Caco-2 (cell line): ENCODE results near the gene PMVK. TPM values are rescaled to one million over a fixed set of nuclear protein-coding genes. Genes with fewer than 3 reads are reported as not detected.

ENCODE experiments used
- BruUV-seq: library from RNA; stranded (reverse); fragments of 400-500 nt; replicated peaks from 2 replicates; lab custom pipeline; 2021; lab: Mats Ljungman, UMichigan
- CTCF ChIA-PET: fragments of 300-600 bp; sonication (Branson Sonifier 250); formaldehyde crosslinking; loops from one replicate; lab custom pipeline; 2022; ENCODE audit warnings: antibody characterized with exemption; lab: Charles Lee
- POLR2A ChIA-PET: fragments of 300-600 bp; sonication (Branson Sonifier 250); formaldehyde crosslinking; loops from one replicate; lab custom pipeline; 2022; ENCODE audit warnings: antibody characterized with exemption; lab: Charles Lee
- DNase-seq, 2 experiments: peaks; one replicate each; pipeline versions ENCODE4 v3.0.0 to v3.0.0-alpha.2; 2020 to 2022
- H3K27me3 ChIP-seq: replicated peaks from 2 replicates; pipeline ENCODE4 v1.6.0; 2011; ENCODE audit warnings: low read length; ENCODE audit not compliant: control insufficient read depth, insufficient read depth
- H3K36me3 ChIP-seq: 2 replicates; pipeline ENCODE4 v1.5.1; 2011; ENCODE audit warnings: low read length; ENCODE audit not compliant: control insufficient read depth, insufficient read depth
- H3K4me1 ChIP-seq: fragments of 250-450 bp; sonication (Bioruptor Pico); 2 replicates; pipeline ENCODE4 v1.5.1; 2020; ENCODE audit warnings: mild to moderate bottlenecking
- H3K4me3 ChIP-seq: 2 replicates; pipeline ENCODE4 v1.5.1; 2011; ENCODE audit warnings: low read depth, mild to moderate bottlenecking, control low read depth, low read length
- H3K9me3 ChIP-seq: fragments of 250-450 bp; sonication (Bioruptor Pico); 2 replicates; pipeline ENCODE4 v1.5.1; 2020; ENCODE audit warnings: mild to moderate bottlenecking, moderate library complexity
- H3K27ac Mint-ChIP-seq: one replicate; pipeline ENCODE4 v1.8.0; 2022; ENCODE audit warnings: mixed read lengths; ENCODE audit not compliant: unreplicated experiment
- H3K27me3 Mint-ChIP-seq: one replicate; pipeline ENCODE4 v1.8.0; 2022; ENCODE audit warnings: mixed read lengths; ENCODE audit not compliant: insufficient read depth, unreplicated experiment
- H3K36me3 Mint-ChIP-seq: one replicate; pipeline ENCODE4 v1.8.0; 2022; ENCODE audit warnings: mild to moderate bottlenecking, mixed read lengths; ENCODE audit not compliant: insufficient read depth, unreplicated experiment
- H3K4me1 Mint-ChIP-seq: one replicate; pipeline ENCODE4 v1.8.0; 2022; ENCODE audit warnings: low read depth, mixed read lengths; ENCODE audit not compliant: unreplicated experiment
- H3K4me3 Mint-ChIP-seq: one replicate; pipeline ENCODE4 v1.8.0; 2022; ENCODE audit warnings: mild to moderate bottlenecking, moderate library complexity, mixed read lengths; ENCODE audit not compliant: unreplicated experiment
- H3K9me3 Mint-ChIP-seq: one replicate; pipeline ENCODE4 v1.8.0; 2022; ENCODE audit warnings: mixed read lengths; ENCODE audit not compliant: unreplicated experiment
- CTCF ChIP-seq, 2 experiments: fragments of 200-600 bp in 1 of 2; IDR thresholded peaks; 1 replicate in 1 of 2; 2 replicates in 1 of 2; pipeline versions ENCODE4 v1.5.1 to v1.8.0; 2011 to 2022; ENCODE audit warnings: antibody characterized with exemption in 1 of 2, control low read depth in 1 of 2, inconsistent platforms in 1 of 2, low read depth in 1 of 2, low read length in 1 of 2, mild to moderate bottlenecking in 1 of 2, moderate library complexity in 1 of 2; ENCODE audit not compliant: insufficient read depth in 1 of 2, severe bottlenecking in 1 of 2, unreplicated experiment in 1 of 2
- intact Hi-C: fragments of 100-400 bp; cut with micrococcal nuclease; formaldehyde crosslinking; loops from one replicate; pipeline ENCODE4 v1.10.0; 2022; ENCODE audit not compliant: unreplicated experiment
- total RNA-seq: library from RNA; stranded (reverse); gene quantifications from 2 replicates; pipeline ENCODE4 v1.2.3, GENCODE V29; 2022

The PMVK gene
- total RNA-seq, 1 experiment from 2014 or later = 25.1 TPM

GRCh38 chr1:154944401-154945159 lies 8.1 kb upstream of the PMVK start:
- Histone ChIP-seq H3K4me1 (peaks cover 13% of the 10 kb centered on the region), H3K27me3 (no peaks in the 10 kb centered on the region), H3K9me3 (no peaks in the 10 kb centered on the region), H3K4me3 (no peak overlapping the region), H3K36me3 (no peaks in the 10 kb centered on the region)
- H3K36me3 Mint-ChIP-seq = no peaks in the 10 kb centered on the region
- peaks cover 14% of the 10 kb centered on the region for H3K4me1 Mint-ChIP-seq
- no peak overlapping the region for H3K4me3 Mint-ChIP-seq
- H3K27ac Mint-ChIP-seq = no peak overlapping the region
- intact Hi-C loops = loop anchor here (2.0 kb wide), 1 partner anchor 38 kb away; no protein-coding TSS in a partner anchor
- ChIA-PET CTCF (interaction anchor here (0.6 to 1.4 kb wide), 7 partner anchors 44 to 246 kb away, joined by 3 to 8 read pairs (median 4); no protein-coding TSS in a partner anchor), POLR2A (interaction anchor here (0.5 to 1.7 kb wide), 4 partner anchors 28 to 385 kb away, joined by 3 to 7 read pairs (median 5); no protein-coding TSS in a partner anchor)
- no peaks in the 10 kb centered on the region for H3K27me3 Mint-ChIP-seq
- no peak for TF ChIP-seq CTCF (IDR thresholded peaks at IDR 0.05; ENCODE audit: insufficient read depth in 1 of 2, low read depth in 1 of 2, low read length in 1 of 2, severe bottlenecking in 1 of 2, unreplicated experiment in 1 of 2)
- no TSS peak for BruUV-seq
- DNase-seq = peak in 1 of 2 experiments; percentile 68
- no peaks in the 10 kb centered on the region for H3K9me3 Mint-ChIP-seq

GRCh38 chr1:154943649-154944400 lies 7.3 kb upstream of the PMVK start:
- H3K9me3 ChIP-seq = no peaks in the 10 kb centered on the region
- no peak overlapping the region for H3K27ac Mint-ChIP-seq
- peaks cover 13% of the 10 kb centered on the region for H3K4me1 ChIP-seq
- H3K4me3 Mint-ChIP-seq = no peak overlapping the region
- no peaks in the 10 kb centered on the region for H3K27me3 Mint-ChIP-seq
- POLR2A ChIA-PET = interaction anchor here (0.5 to 1.7 kb wide), 5 partner anchors 11 to 384 kb away, joined by 3 to 6 read pairs (median 3); partner anchors contain the start of gene PBXIP1
- H3K36me3 ChIP-seq = no peaks in the 10 kb centered on the region
- peaks cover 19% of the 10 kb centered on the region for H3K4me1 Mint-ChIP-seq
- intact Hi-C loops = loop anchor here (2.0 kb wide), 1 partner anchor 37 kb away; no protein-coding TSS in a partner anchor
- no peaks in the 10 kb centered on the region for H3K27me3 ChIP-seq
- no peak overlapping the region for H3K4me3 ChIP-seq
- peak; percentile 85 to 86 for TF ChIP-seq CTCF (IDR thresholded peaks at IDR 0.05; ENCODE audit: insufficient read depth in 1 of 2, low read depth in 1 of 2, low read length in 1 of 2, severe bottlenecking in 1 of 2, unreplicated experiment in 1 of 2)
- DNase-seq = peak in 1 of 2 experiments; percentile 65
- H3K9me3 Mint-ChIP-seq = no peaks in the 10 kb centered on the region
- BruUV-seq = no TSS peak
- CTCF ChIA-PET = interaction anchor here (0.6 to 1.4 kb wide), 9 partner anchors 8 to 245 kb away, joined by 3 to 12 read pairs (median 3); no protein-coding TSS in a partner anchor
- no peaks in the 10 kb centered on the region for H3K36me3 Mint-ChIP-seq
